HG03196 (cell line): ENCODE measurements around the gene KMT2B.
A peak's percentile ranks its signal among the peaks of the same experiment; 100 is the strongest.
"Not testable (repeated sequence)": the region's sequence is repeated elsewhere in the genome, so short reads cannot be mapped to it uniquely, and the experiment has no call there.

Source experiments
- ATAC-seq: cut with Tn5 transposase; IDR thresholded peaks from one replicate; pipeline ENCODE4 v1.9.1; 2021; ENCODE audit not compliant: unreplicated experiment

KMT2B gene

DNA sequence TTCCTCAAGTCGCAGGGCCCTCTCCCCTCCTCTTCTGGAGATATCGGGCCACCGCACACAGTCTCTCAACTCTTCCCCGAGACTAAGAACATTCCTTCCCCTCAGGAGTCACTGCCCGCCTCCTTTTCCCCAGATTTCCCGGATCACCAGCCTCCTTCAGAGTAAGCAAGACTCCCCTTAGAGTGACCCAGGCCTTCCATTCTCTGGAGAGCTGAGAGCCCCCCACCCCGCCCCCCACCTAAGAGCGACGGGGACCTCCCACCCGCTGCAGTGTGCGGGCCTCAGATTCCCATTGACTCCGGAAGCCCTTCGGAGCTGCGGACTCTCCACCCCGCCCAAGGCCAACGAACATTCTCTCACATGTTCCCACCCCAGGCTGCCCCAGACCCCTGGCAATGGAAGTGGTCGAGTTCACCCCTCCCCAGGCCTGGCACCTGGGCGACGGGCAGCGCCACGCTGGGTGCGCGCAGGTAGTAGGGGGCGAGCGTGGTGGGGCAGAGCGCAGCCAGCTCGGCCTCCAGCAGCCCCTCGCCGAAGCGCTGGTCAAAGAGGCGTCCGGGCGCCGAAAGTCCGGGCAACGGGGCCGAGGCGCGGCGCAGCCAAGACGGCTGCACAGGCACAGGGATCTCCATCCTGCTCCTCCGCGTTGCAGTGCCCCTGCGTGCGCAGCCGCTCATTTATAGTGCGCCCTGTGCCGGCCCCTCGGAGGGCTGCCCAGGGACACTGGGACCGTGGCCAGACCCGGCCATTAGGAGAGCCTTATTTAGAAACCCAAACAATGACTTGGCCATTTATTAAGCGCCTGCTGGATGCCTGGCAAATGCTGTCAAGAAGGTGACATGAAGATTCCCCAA is 38.8 kb downstream of the KMT2B start, which contains the start of gene HSPB6:
TSS of gene HSPB6 (minus strand) at position 653 of the 854 bp plus-strand sequence. CDS start at position 632, 21 bp downstream.
- ATAC-seq, result no peak

DNA sequence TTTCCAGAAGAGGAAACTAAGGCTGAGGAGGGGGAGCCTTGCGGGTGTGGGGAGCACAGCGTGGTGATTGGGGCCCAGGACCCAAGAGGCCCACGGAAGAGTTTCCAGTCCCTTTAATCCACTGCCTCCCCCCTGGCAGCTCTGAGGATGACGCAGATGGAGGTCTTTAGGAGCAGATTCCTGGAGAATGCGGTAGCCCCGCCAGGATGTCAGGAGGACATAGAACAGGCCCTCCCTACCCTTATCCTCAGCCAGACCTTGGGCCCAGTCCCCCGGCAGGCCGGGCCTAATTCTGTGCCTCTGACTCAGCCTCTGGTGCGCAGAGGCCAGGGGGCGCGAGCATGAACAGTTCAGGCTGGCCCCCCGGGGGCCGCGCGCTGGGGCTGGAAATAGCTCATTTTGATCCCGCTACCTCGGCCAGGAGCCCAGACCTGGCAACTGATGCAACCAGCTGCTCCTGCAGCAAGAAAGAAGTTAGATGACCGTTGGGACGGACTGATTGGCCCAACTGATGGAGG is 39.5 kb downstream of the KMT2B start:
- ATAC-seq, result peak; percentile 13

DNA sequence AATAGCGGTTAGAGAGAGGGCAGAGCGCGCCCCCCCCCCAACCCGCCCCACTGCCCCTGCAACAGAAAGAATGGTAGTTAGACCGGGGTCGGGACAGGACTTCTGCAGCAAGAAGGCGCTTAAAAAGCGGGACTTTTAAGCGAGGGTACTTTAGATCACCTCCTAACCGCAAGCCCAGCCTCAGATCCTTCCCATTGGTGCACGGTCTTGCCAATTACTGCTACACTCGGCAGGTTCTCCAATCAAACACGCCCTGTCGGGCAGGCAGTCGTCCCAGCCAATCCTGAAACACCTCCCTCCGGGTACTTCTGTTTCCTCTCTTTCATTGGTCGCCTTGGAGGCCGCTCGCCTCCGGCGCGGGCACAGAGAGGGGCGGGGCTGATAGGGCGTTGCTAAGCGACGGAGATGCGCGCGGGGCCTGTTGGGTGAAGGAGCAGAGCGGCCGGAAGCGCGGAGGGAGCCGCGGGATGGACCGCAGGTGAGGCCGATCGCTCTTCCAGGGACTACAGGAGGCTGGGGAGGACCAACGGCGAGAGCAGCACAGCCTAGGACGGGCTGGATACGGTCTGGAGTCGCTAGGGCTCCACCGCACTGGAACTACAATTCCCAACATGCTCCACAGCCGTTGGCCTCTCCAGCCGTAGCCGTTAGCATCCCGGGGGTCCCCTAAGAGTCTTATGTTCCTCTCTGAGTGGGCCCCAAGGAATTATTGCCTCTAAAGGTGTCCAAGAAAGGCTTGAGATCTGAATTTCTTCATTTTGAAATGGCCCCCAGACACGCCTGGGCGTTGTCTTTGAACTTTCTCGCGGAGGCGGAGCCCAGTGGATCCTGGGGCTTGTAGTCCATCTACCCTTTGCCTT is 40.2 kb downstream of the KMT2B start, which contains the start of gene PROSER3:
TSS of gene PROSER3 (plus strand) at position 428 of the 860 bp plus-strand sequence. CDS start at position 468, 40 bp downstream.
- ATAC-seq, result peak; percentile 88

DNA sequence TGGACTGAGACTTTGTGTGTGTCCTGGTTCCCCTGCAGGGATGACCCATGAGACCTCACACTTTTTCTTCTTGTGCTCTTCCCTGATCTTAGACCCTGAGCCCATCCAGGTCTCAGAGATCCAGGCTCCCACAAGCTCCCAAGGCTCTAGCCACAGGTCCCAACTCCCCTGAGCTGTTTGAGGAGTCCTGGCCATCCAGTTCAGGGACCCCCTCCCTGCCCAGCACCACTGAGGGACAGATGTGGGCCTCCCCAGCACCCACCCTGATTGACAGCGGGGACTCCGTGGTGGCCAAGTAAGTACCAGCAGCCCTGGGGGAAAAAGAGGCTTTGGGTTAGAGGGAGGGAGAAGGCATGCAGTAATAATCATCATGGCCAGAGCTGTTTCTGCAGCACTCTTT is 41.9 kb downstream of the KMT2B start:
- no peak for ATAC-seq

DNA sequence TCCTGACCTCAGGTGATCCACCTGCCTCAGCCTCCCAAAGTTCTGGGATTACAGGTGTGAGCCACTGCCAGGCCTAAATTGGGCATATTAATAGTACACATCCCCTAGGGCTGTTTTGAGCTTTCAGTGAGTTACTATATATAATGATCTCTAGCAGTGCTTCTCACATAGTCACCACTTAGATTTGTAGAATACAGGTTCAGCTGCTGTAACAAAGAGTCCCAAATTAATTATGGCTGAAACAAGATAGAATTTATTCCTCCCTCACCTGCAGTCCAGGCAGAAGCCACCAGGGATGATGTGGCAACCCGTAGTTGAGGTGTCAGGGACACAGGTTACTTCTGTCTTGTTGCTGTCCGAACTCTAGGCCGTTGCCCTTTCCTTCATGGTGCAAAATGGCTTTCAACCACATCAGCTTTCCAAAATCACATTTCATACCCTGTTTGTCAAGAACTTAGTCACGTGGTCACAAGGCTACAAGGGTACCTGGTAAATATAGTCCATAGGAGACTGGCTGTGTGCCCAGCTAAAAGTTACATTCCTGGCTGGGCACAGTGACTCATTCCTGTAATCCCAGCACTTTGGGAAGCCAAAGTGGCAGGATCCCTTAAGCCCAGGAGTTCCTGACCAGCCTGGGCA is 43.0 kb downstream of the KMT2B start:
- no peak for ATAC-seq

DNA sequence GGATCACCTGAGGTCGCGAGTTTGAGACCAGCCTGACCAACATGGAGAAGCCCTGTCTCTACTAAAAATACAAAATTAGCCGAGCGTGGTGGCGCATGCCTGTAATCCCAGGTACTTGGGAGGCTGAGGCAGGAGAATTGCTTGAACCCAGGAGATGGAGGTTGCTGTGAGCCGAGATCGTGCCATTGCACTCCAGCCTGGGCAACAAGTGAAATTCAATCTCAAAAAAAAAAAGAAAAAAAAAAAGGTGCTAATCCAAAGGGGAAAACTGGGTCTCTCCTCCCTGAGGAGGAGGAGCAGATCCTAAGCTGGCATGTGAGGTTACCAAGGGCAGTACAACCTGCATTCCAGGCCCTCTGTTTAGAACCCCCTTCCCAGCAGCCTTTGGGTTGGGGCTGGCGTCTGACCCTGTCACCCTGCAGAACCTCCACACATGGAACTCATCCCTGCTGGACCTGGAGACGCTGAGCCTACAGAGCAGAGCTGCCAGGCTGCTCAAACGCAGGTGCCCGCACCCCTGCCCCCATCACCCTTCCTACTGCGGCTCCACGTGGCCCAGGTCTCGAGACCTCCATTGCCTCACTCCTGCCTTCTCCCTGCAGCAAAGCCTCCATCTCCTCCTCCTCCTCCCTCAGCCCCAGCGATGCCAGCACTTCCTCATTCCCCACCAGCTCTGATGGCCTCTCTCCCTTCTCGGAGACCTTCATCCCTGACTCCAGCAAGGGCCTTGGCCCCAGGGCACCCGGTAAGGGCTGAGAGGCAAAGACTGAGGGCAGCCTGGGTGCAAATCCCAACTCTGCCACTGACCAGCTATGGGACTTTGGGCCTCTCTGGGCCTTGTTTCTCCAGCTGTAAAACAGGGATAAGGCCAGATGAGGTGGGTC is 46.9 kb downstream of the KMT2B start:
- no peak for ATAC-seq

DNA sequence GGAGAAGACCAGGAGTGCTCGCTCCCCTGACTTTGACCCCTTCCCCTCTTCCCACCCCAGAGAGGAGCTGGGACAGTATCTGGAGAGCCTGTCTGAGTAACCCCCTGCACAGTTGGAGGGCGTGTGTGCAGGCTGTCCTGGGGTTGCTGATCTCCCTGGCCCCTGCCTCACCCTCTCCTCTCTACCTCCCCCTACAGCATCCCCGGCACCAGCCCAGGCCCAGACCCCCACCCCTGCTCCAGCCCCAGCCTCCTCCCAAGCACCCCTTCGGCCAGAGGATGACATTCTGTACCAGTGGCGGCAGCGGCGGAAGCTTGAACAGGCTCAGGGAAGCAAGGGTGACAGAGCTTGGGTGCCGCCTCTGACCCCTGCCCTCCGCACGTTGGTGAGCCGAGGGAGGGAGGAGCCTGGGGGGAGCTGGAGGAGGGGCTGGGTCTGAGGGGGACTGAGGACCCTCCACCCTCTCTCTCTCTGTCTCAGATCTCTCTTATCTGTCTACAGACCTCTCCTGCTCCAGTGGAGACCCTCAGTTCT is 48.8 kb downstream of the KMT2B start:
- ATAC-seq, result no peak

DNA sequence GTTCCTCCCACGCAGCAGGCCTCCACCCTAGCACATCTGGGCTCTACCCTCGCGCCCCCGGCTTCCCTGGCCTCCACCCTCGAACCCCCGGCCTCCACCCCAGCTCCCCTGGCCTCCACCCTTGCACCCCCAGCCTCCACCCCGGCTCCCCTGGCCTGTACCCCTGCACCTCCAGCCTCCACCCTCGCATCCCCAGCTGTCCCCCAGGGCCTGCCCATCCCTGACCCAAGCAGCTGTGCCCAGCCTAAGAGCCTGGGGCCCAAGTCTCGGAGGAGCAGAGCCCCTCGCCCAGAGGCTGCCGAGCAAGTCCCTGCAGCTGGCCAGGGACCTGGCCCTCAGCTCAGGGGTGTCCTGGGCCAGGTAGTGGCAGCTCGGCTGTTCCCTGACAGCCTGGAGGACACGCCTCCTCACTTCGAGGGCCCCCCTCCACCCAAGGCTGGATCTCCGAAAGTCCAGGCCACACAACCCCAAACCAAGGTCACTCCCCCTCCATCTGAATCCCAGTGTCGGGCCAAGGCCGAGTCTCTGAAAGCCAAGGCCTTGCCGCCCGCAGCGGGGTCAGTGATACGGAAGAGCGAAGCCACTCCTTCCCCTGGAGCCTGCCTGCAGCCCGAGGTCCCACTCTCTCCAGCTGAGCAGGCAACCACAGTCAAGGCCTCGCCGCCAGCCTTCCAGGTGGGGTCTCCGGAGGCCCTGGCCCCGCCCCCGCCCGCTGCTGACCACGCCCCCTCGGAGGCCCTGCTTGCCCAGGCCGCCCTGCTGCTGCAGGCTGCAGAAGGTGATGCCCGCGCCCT is 49.7 kb downstream of the KMT2B start:
- no peak for ATAC-seq

DNA sequence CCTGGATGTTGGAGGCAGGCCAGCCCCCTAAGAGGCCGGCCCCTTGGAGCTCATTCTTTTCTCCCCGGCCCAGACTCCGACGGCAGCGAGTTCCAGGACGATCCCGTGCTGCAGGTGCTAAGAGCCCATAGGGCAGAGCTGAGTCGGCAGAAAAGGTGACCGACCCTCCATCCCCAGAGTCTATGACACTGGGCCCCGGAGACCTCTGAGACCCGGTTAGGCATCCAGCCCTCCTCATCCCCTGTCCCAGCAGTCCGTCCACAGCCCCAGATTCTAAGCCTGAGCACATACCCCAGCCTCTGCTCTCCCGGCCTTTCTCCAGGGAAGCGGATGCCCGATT is 50.2 kb downstream of the KMT2B start:
- ATAC-seq, result no peak

DNA sequence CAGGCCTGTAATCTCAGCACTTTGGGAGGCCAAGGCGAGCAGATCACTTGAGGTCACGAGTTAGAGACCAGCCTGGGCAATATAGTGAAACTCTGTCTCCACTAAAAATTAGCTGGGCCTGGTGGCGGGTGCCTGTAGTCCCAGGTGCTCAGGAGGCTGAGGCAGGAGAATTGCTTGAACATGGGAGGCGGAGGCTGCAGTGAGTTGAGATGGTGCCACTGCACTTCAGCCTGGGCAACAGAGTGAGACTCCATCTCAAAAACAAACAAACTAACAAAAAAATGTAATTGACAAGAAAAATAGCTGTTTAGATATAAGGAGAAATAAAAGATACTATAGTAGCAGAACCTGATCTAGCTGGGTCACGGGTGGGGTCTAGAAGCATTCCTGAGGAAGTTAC is 54.6 kb downstream of the KMT2B start:
- not testable (repeated sequence) for ATAC-seq

DNA sequence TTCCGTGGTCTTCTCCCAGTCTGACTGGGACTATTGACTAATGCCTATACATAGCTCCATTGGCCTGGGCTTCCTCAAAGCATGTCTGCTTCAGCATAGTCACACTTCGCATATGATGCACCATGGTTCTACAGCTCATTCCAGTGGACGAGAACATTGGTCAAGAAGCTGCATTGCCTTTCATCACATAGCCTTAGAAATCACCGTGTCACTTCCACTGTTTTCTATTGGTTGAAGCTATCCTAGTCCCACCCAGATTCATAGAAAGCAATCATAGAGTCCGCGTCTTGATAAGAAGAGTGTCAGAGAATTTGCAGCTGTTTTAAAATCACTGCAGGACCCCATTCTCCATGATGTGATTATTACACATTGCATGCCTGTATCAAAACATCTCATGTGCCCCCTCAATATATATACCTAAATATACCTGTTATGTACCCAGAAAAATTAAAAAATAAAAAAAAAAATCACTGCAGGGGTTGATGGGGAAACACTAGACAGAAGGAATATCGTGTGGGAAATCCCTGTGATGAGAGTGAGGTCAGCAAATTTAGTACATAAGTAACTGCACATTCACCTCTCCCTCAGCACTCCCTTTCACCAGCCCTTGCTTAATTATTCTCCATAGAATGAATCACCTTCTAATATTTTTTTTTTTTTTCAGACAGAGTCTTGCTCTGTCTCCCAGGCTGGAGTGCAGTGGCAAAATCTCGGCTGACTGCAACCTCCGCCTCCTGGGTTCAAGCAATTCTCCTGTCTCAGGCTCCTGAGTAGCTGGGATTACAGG is 55.4 kb downstream of the KMT2B start:
- ATAC-seq, result no peak

DNA sequence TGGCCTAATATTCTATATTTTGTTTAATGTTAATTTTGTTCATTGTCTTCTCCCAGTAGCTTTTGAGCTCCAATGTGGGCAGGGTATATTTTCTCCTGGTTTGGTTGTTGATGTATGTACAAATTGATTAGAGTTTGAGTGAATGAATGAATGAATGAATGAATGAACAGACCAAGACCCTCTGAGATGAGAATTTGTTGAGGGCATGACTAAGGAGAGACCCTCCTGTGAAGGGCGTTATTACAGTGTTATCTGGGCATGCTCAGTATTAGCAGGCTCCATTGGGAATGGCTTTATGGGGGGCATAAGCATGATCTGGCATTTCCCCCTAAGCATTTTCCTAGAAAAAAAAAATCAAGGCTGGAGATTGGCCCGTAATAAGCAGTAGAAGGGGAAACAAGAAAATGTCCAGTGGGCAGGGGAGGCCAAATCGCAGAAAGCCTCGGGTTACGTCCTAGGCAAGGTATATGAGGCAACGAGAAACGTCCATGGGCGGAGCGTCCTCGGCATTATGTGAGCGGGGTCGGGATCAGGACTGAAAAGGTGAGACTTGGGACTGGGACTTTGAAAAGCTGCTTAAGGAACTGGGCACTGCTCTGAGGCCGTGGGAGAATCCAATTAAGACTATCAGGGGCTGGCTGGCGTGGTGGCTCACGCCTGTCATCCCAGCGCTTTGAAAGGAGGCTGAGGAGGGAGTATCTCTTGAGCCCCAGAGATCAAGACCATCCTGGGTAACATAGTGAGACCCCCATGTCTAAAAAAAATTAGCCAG is 56.7 kb downstream of the KMT2B start:
- ATAC-seq, result no peak

DNA sequence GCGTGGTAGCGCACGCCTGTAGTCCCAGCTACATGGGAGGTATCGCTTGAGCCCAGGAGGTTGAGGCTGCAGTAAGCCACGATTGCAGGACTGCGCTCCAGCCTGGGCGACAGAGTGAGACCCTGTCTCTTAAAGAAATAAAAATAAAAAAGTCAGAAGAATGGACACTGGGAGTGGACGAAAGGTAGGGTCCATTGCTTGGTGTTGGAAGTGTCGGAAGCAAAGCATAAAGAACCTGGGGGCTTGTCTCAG is 57.2 kb downstream of the KMT2B start:
- peak; percentile 6 for ATAC-seq

DNA sequence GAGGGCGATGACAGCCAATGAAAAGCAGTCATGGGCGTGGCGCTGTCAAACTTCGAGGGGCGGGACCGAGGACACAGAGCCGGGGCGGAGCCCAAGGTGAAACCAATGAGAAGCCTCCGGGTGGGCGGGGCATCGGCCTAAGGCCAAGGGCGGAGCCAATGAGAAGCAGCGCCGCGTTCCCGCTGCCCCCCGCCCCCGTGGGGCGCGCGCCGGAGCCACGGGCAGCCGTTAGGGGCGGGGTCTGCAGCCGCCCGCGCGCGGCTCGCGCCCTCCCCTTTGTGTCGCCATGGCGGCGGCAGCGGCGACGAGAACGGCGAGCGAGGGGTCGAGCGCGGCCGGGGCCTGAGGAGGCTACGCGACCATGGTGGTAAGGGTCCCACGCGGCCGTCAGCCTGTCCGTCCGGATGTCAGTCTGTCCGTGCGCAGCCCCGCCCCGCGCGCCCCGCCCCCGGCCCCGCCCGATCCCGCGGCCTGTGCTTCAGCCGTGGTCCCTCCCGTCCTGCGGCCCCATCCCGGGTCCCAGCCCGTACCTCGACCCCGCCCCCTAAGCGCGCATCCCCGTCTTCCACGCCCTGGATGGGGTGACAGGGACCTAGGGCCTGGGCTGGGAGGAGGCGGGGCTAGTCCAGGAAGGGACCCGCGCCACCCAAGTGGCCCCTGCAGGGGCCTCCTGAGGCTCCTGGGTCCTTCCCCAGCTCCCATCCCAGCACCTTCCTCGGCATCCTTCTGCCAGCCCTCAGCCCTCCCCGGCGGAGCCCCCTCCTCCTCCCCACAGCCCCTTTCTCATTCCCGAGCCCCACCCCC is 57.7 kb downstream of the KMT2B start, which contains the start of gene ARHGAP33:
TSS of gene ARHGAP33 (plus strand) at position 267 of the 804 bp plus-strand sequence. CDS start at position 362, 95 bp downstream.
- ATAC-seq, result peak; percentile 89

DNA sequence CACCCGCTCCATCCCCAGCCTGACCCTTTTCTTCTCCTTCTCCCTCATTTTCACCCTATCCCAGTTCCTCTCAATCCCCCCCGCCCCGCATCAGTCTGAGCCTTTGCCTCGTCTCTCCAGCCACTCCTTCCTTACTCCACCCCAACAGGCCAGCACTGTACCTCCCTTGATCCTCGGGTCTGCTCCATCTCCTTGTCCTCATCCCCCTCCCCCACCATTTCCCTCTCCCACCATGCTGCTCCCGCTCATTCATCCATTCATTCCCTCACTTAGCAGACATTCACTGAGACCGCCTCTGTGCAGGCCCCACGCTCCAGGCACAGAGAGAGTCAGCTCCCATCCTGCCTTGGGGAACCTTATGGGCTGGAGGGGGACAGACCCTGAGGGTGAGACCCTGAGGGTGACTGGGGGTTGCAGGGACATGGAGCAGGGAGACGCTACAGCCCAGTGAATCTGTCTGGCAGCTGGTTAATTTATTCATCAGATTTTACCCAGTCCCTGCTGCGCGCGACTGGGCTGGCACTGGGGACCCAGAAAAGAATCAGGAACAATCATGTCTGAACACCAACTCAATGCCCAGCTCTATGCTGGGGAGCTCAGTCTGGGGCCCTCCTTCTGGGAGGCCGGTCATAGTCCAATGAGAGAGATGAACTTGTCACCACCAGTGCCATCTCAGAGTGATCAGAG is 58.4 kb downstream of the KMT2B start:
- ATAC-seq, result no peak

DNA sequence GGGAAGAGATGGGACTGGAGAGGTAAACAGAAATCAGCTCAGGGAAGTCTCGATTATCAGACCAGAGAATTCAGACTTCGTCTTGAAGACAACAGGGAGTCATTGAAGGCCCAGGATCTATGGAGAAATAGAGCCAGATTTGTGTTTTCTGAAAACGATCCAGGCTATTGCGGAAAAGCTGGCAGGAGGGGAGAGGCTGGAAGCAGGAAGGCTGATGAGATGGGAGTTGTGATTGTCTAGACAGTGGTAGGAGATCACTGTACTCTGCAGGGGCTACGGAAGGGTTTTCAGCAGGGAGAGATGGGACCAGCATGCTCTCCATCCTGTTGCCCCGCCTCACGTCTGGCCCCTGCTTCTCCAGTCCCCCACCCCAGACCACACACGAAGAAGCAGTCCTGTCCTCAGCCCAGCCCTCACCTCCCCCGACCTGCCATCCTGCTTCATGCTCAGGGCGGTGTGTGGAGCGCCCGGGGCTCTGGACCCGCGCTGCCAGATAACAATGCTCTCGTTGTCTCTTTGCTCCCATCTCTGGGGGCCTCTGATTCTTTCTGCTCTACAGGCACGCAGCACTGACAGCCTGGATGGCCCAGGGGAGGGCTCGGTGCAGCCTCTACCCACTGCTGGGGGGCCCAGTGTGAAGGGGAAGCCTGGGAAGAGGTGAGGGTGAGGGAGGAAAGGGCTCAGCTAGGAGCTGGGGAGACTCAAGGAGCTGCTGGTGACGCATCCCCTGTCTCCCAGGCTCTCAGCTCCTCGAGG is 59.5 kb downstream of the KMT2B start:
- no peak for ATAC-seq
